ENCODE data around the gene RNF7. TPM values are rescaled to one million over a fixed set of nuclear protein-coding genes. Genes with fewer than 3 reads are reported as not detected.

The RNF7 gene
- total and polyA plus RNA-seq, 4 donors: 37.5 to 148 (median 109) TPM

Small RNA genes within 50 kb of the gene (small RNA-seq; reads per million reads assigned to genes)
- gene AC112771.1 (ENCODE audit: low replicate concordance): not detected

Other genes starting within 250 kb of the RNF7 start
- gene GRK7, start 25.1 kb downstream of the RNF7 start, total RNA-seq: under 1 TPM; 0.20 to 0.22 TPM
- gene GRK7, start 25.1 kb downstream of the RNF7 start, polyA plus RNA-seq (ENCODE audit: insufficient read length in 2 of 2): under 1 TPM in 1 of 2 donors, not detected in 1; 0.21 TPM
- 100 to 1,000 TPM; 106 to 204 TPM for gene ATP1B3, start 138.3 kb downstream of the RNF7 start, total RNA-seq
- 100 to 1,000 TPM; 185 to 291 TPM for gene ATP1B3, start 138.3 kb downstream of the RNF7 start, polyA plus RNA-seq (ENCODE audit: insufficient read length in 2 of 2)

All from spinal cord (tissue), 4 donors.